SU-DHL-6 (cell line): ENCODE measurements around the gene CNGA3.
"Not testable (repeated sequence)": the region's sequence is repeated elsewhere in the genome, so short reads cannot be mapped to it uniquely, and the experiment has no call there.

Experiments used
- H2AFZ ChIP-seq: fragments of 200-600 bp; sonication (generic); 2 replicates; pipeline ENCODE4 v1.6.1; 2014; ENCODE audit warnings: low read depth, mild to moderate bottlenecking, moderate library complexity, mixed read lengths, antibody characterized with exemption, low read length; ENCODE audit not compliant: severe bottlenecking
- H3F3A ChIP-seq: fragments of 200-600 bp; shearing (Covaris generic); 2 replicates; pipeline ENCODE4 v1.6.0; 2016; ENCODE audit warnings: antibody characterized with exemption, mild to moderate bottlenecking; ENCODE audit not compliant: insufficient read depth
- H3K27ac ChIP-seq: fragments of 200-600 bp; sonication (generic); 2 replicates; pipeline ENCODE4 v1.5.1; 2016; ENCODE audit warnings: low read depth, mild to moderate bottlenecking, low read length, moderate library complexity, mixed read lengths
- H3K27me3 ChIP-seq: fragments of 200-600 bp; sonication (generic), shearing (Covaris generic); 2 replicates; pipeline ENCODE4 v1.6.0; 2014; ENCODE audit warnings: mild to moderate bottlenecking, low read length
- H3K36me3 ChIP-seq: fragments of 200-600 bp; sonication (generic); 2 replicates; pipeline ENCODE4 v1.6.1; 2014; ENCODE audit warnings: mild to moderate bottlenecking, low read length, mixed read lengths
- H3K4me2 ChIP-seq: fragments of 300-600, 200-600 bp; shearing (Covaris generic), sonication (generic); 2 replicates; pipeline ENCODE4 v1.6.0; 2014; ENCODE audit warnings: low read length, low read depth, mild to moderate bottlenecking; ENCODE audit not compliant: poor library complexity, severe bottlenecking
- H3K4me3 ChIP-seq: fragments of 200-600 bp; sonication (generic); 2 replicates; pipeline ENCODE4 v1.5.1; 2014; ENCODE audit warnings: antibody characterized with exemption, low read length, mild to moderate bottlenecking, mixed read lengths; ENCODE audit not compliant: insufficient read depth, poor library complexity, severe bottlenecking
- H3K79me2 ChIP-seq: fragments of 200-600 bp; sonication (generic); 2 replicates; pipeline ENCODE4 v1.6.1; 2014; ENCODE audit warnings: mild to moderate bottlenecking, low read length, moderate library complexity; ENCODE audit not compliant: insufficient read depth
- H3K9ac ChIP-seq: fragments of 200-600 bp; sonication (generic); 2 replicates; pipeline ENCODE4 v1.7.0; 2014; ENCODE audit warnings: mild to moderate bottlenecking, low read length
- H3K9me2 ChIP-seq: fragments of 200-600 bp; sonication (generic); replicated peaks from 2 replicates; pipeline ENCODE4 v1.6.1; 2014; ENCODE audit warnings: low read length; ENCODE audit not compliant: insufficient read depth
- H3K9me3 ChIP-seq: fragments of 200-600 bp; sonication (generic); 2 replicates; pipeline ENCODE4 v1.6.1; 2014; ENCODE audit warnings: low read length, mixed read lengths; ENCODE audit not compliant: insufficient read depth
- H4K20me1 ChIP-seq: fragments of 200-600 bp; sonication (generic); 2 replicates; pipeline ENCODE4 v1.6.1; 2014; ENCODE audit warnings: low read depth, mild to moderate bottlenecking, antibody characterized with exemption, low read length, moderate library complexity, mixed read lengths
- EZH2phosphoT487 ChIP-seq: fragments of 200-600 bp; sonication (generic), shearing (Covaris generic); conservative IDR thresholded peaks from 2 replicates; pipeline ENCODE4 v1.6.1; 2018; ENCODE audit warnings: mild to moderate bottlenecking, antibody characterized with exemption, low read length, moderate library complexity, mixed read lengths
- TF ChIP-seq, protein P1 (sequence below): fragments of 200-600 bp; sonication (generic); IDR thresholded peaks from one replicate; pipeline ENCODE4 v1.5.1; 2017; ENCODE audit warnings: antibody characterized with exemption, mild to moderate bottlenecking, low read length, moderate library complexity; ENCODE audit not compliant: insufficient read depth, poor library complexity, severe bottlenecking

Gene CNGA3

DNA sequence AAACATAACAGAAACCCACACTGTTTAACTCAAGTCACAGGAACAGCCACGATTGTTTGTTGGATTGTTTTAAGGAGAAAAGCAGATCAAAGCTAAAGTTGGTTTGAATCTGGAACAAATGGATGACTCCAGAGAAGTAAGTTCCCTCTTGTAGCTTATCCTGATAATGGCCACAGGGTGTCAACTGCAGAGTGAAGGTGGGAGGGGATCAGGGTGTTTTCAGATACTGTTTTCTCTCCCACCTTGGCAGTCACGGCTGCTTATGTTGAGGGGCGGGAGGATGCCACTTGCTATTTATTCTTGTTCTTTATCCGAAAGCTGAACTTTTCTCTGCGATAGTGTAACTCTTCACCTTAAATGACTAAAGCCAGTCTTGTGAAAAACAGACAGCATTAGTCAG, 61.9 kb downstream of the CNGA3 start:
- no peaks in the 10 kb centered on the region for H3K36me3 ChIP-seq
- no peaks in the 10 kb centered on the region for H3K9me2 ChIP-seq
- no peak overlapping the region for H3K9ac ChIP-seq
- H3K27me3 ChIP-seq, result no peaks in the 10 kb centered on the region
- H2AFZ ChIP-seq, result no peak overlapping the region
- H4K20me1 ChIP-seq, result no peaks in the 10 kb centered on the region
- no peak overlapping the region for H3K4me3 ChIP-seq
- no peak overlapping the region for H3K4me2 ChIP-seq
- H3K9me3 ChIP-seq, result no peaks in the 10 kb centered on the region
- no peaks in the 10 kb centered on the region for H3K79me2 ChIP-seq
- H3F3A ChIP-seq, result no peaks in the 10 kb centered on the region
- TF ChIP-seq, protein P1, sequence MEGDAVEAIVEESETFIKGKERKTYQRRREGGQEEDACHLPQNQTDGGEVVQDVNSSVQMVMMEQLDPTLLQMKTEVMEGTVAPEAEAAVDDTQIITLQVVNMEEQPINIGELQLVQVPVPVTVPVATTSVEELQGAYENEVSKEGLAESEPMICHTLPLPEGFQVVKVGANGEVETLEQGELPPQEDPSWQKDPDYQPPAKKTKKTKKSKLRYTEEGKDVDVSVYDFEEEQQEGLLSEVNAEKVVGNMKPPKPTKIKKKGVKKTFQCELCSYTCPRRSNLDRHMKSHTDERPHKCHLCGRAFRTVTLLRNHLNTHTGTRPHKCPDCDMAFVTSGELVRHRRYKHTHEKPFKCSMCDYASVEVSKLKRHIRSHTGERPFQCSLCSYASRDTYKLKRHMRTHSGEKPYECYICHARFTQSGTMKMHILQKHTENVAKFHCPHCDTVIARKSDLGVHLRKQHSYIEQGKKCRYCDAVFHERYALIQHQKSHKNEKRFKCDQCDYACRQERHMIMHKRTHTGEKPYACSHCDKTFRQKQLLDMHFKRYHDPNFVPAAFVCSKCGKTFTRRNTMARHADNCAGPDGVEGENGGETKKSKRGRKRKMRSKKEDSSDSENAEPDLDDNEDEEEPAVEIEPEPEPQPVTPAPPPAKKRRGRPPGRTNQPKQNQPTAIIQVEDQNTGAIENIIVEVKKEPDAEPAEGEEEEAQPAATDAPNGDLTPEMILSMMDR, result no peak
- no peak for TF ChIP-seq EZH2phosphoT487
- H3K27ac ChIP-seq, result no peak overlapping the region

- no peak overlapping the region for H2AFZ ChIP-seq
- no peaks in the 10 kb centered on the region for H4K20me1 ChIP-seq
- TF ChIP-seq, protein P1, result peak; percentile 55
- no peak for TF ChIP-seq EZH2phosphoT487
Measured at GRCh38 chr2:98412751-98413458, 66.6 kb downstream of the CNGA3 start.

GRCh38 chr2:98414246-98414645, 68.0 kb downstream of the CNGA3 start:
- H3K9me2 ChIP-seq, H2AFZ ChIP-seq, H3K4me3 ChIP-seq, H3K9ac ChIP-seq, H3K4me2 ChIP-seq, H3K79me2 ChIP-seq, H4K20me1 ChIP-seq, H3F3A ChIP-seq, H3K27ac ChIP-seq, H3K27me3 ChIP-seq, H3K36me3 ChIP-seq, H3K9me3 ChIP-seq: not testable (repeated sequence)

More at GRCh38 chr2:98412751-98413458, 66.6 kb downstream of the CNGA3 start:
- H3K27ac ChIP-seq, result no peak overlapping the region
- no peak overlapping the region for H3K9ac ChIP-seq
- H3K4me3 ChIP-seq, result no peak overlapping the region
- H3K9me2 ChIP-seq, result no peaks in the 10 kb centered on the region
- H3K79me2 ChIP-seq, result no peaks in the 10 kb centered on the region
- H3K36me3 ChIP-seq, result no peaks in the 10 kb centered on the region
- no peaks in the 10 kb centered on the region for H3F3A ChIP-seq
- H3K4me2 ChIP-seq, result no peak overlapping the region
- H3K9me3 ChIP-seq, result 0 out of 2 replicates have a peak, but pooled peaks cover 8% of the 10 kb centered on the region
- no peaks in the 10 kb centered on the region for H3K27me3 ChIP-seq

DNA sequence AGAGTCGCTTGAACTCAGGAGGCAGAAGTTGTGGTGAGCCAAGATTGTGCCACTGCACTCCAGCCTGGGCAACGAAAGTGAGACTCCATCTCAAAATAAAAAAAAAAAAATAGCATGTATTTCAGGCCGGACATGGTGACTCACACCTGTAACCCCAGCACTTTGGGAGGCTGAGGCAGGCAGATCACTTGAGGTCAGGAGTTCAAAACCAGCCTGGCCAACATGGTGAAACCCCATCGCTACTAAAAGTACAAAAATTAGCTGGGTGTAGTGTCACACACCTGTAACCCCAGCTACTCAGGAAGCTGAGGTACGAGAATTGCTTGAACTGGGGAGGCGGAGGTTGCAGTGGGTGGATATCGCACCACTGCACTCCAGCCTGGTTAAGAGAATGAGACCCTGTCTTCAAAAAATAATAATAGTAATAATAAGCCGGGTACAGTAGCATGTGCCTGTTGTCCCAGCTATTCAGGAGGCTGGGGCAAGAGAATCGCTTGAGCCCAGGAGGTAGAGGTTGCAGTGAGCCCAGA, 69.5 kb downstream of the CNGA3 start:
- H3K9ac ChIP-seq, H4K20me1 ChIP-seq, H3K4me2 ChIP-seq, H3K36me3 ChIP-seq, H3K9me2 ChIP-seq, H3K27me3 ChIP-seq, H3K9me3 ChIP-seq, H2AFZ ChIP-seq, H3K27ac ChIP-seq, H3F3A ChIP-seq, H3K79me2 ChIP-seq, H3K4me3 ChIP-seq: not testable (repeated sequence)
